ENCODE measurements around the gene ZYX. TPM values are rescaled to one million over a fixed set of nuclear protein-coding genes. Genes with fewer than 3 reads are reported as not detected.

The ZYX gene
- total RNA-seq, 1 donor from 2014 or later, result 320 TPM

- no peak for DNase-seq (ENCODE audit: low spot score in 2 of 2)
- intact Hi-C loops (cut with DNase I), result no loop called here
- H3K4me3 ChIP-seq, result no peak overlapping the region
- H3K36me3 ChIP-seq, result no peaks in the 10 kb centered on the region
- H3K4me1 ChIP-seq, result no peaks in the 10 kb centered on the region
- no peaks in the 10 kb centered on the region for H3K27me3 ChIP-seq
- H3K9me3 ChIP-seq, result no peaks in the 10 kb centered on the region
- no peak for TF ChIP-seq CTCF (IDR thresholded peaks at IDR 0.05)
- H3K27ac ChIP-seq, result no peak overlapping the region
Measured at GRCh38 chr7:143373255-143373794, 7.8 kb upstream of the ZYX start.

- H3K4me1 ChIP-seq, result no peaks in the 10 kb centered on the region
- H3K36me3 ChIP-seq, result no peaks in the 10 kb centered on the region
- H3K27ac ChIP-seq, result no peak overlapping the region
- H3K4me3 ChIP-seq, result no peak overlapping the region
- no peaks in the 10 kb centered on the region for H3K27me3 ChIP-seq
- no peak for DNase-seq (ENCODE audit: low spot score in 2 of 2)
- no peaks in the 10 kb centered on the region for H3K9me3 ChIP-seq
- TF ChIP-seq CTCF (IDR thresholded peaks at IDR 0.05), result no peak
- intact Hi-C loops (cut with DNase I), result no loop called here
Measured at GRCh38 chr7:143374561-143374960, 6.6 kb upstream of the ZYX start.

- no peaks in the 10 kb centered on the region for H3K36me3 ChIP-seq
- H3K27ac ChIP-seq, result peak overlapping the region; percentile 23 to 48
- TF ChIP-seq CTCF (IDR thresholded peaks at IDR 0.05), result no peak
- no peak overlapping the region for H3K4me3 ChIP-seq
- intact Hi-C loops (cut with DNase I), result no loop called here
- DNase-seq (ENCODE audit: low spot score in 2 of 2), result no peak
- no peaks in the 10 kb centered on the region for H3K9me3 ChIP-seq
- peaks cover 0 to 2% of the 10 kb centered on the region in 2 donors for H3K4me1 ChIP-seq
- no peaks in the 10 kb centered on the region for H3K27me3 ChIP-seq
Measured at GRCh38 chr7:143375298-143376034, 5.7 kb upstream of the ZYX start.

GRCh38 chr7:143376396-143376795 lies 4.7 kb upstream of the ZYX start:
- peaks cover 0 to 2% of the 10 kb centered on the region in 2 donors for H3K4me1 ChIP-seq
- intact Hi-C loops (cut with DNase I), result no loop called here

GRCh38 chr7:143379611-143380259 lies 1.4 kb upstream of the ZYX start:
- no peak for TF ChIP-seq CTCF (IDR thresholded peaks at IDR 0.05)
- H3K9me3 ChIP-seq, result no peaks in the 10 kb centered on the region
- peaks cover 7 to 17% of the 10 kb centered on the region in 2 donors for H3K36me3 ChIP-seq
- H3K4me3 ChIP-seq, result peak overlapping the region; percentile 89 to 97
- no peak for DNase-seq (ENCODE audit: low spot score in 2 of 2)
- H3K4me1 ChIP-seq, result peaks cover 4 to 19% of the 10 kb centered on the region in 2 donors
- peak overlapping the region; percentile 97 to 99 for H3K27ac ChIP-seq
- intact Hi-C loops (cut with DNase I), result loop anchor here (1.0 to 10.0 kb wide), 6 partner anchors 12 to 525 kb away; partner anchors contain the start of genes CASP2, EPHB6, FAM131B and TCAF1
- H3K27me3 ChIP-seq, result no peaks in the 10 kb centered on the region

More at GRCh38 chr7:143376396-143376795, 4.7 kb upstream of the ZYX start:
- Histone ChIP-seq H3K36me3 (no peaks in the 10 kb centered on the region), H3K27me3 (no peaks in the 10 kb centered on the region), H3K9me3 (no peaks in the 10 kb centered on the region), H3K4me3 (no peak overlapping the region), H3K27ac (peak overlapping the region; percentile 23 to 48)
- no peak for TF ChIP-seq CTCF (IDR thresholded peaks at IDR 0.05)
- DNase-seq (ENCODE audit: low spot score in 2 of 2), result no peak

Measured in ascending aorta (tissue), 2 donors.